Hepatocyte (in vitro differentiated cells): ENCODE results near the gene CERS5. TPM values are rescaled to one million over a fixed set of nuclear protein-coding genes. Genes with fewer than 3 reads are reported as not detected.
"Not testable (repeated sequence)": the region's sequence is repeated elsewhere in the genome, so short reads cannot be mapped to it uniquely, and the experiment has no call there.

ENCODE experiments used
- DNase-seq: peaks from one replicate; pipeline ENCODE4 v3.0.0-alpha.2; 2016; ENCODE audit warnings: low spot score
- H2AFZ ChIP-seq: fragments of 200-600 bp; sonication (generic); 2 replicates; pipeline ENCODE4 v1.6.0; 2016; ENCODE audit warnings: antibody characterized with exemption, mild to moderate bottlenecking
- H3K27ac ChIP-seq: fragments of 200-600 bp; sonication (generic); 2 replicates; pipeline ENCODE4 v1.5.1; 2016; ENCODE audit warnings: mild to moderate bottlenecking
- H3K27me3 ChIP-seq: fragments of 200-600 bp; sonication (generic); 2 replicates; pipeline ENCODE4 v1.6.1; 2016
- H3K36me3 ChIP-seq: fragments of 200-600 bp; sonication (generic); replicated peaks from 2 replicates; pipeline ENCODE4 v1.5.1; 2016; ENCODE audit warnings: low read depth; ENCODE audit not compliant: insufficient read depth
- H3K4me1 ChIP-seq: fragments of 200-600 bp; sonication (generic); 2 replicates; pipeline ENCODE4 v1.5.1; 2016; ENCODE audit warnings: mild to moderate bottlenecking, moderate library complexity; ENCODE audit not compliant: insufficient read depth
- H3K4me2 ChIP-seq: fragments of 200-600 bp; sonication (generic); 2 replicates; pipeline ENCODE4 v1.6.0; 2016
- H3K4me3 ChIP-seq: fragments of 200-600 bp; sonication (generic); 2 replicates; pipeline ENCODE4 v1.5.1; 2016; ENCODE audit warnings: mild to moderate bottlenecking
- H3K79me2 ChIP-seq: fragments of 200-600 bp; sonication (generic); 2 replicates; pipeline ENCODE4 v1.6.0; 2017; ENCODE audit warnings: mild to moderate bottlenecking
- H3K9me2 ChIP-seq: fragments of 200-600 bp; sonication (generic); replicated peaks from 2 replicates; pipeline ENCODE4 v1.6.0; 2017; ENCODE audit warnings: mild to moderate bottlenecking; ENCODE audit not compliant: insufficient read depth
- H3K9me3 ChIP-seq: fragments of 200-600 bp; sonication (generic); 2 replicates; pipeline ENCODE4 v1.5.1; 2016; ENCODE audit warnings: low read depth, mild to moderate bottlenecking
- H4K20me1 ChIP-seq: fragments of 200-600 bp; sonication (generic); 2 replicates; pipeline ENCODE4 v1.6.0; 2016; ENCODE audit warnings: mild to moderate bottlenecking; ENCODE audit not compliant: insufficient read depth, poor library complexity, severe bottlenecking
- CTCF ChIP-seq: fragments of 200-600 bp; sonication (generic); IDR thresholded peaks from 2 replicates; pipeline ENCODE4 v1.5.1; 2016; ENCODE audit warnings: antibody characterized with exemption, mild to moderate bottlenecking; ENCODE audit not compliant: poor library complexity
- EZH2 ChIP-seq: fragments of 200-600 bp; sonication (generic); IDR thresholded peaks from 2 replicates; pipeline ENCODE4 v1.6.1; 2016; ENCODE audit warnings: antibody characterized with exemption, mild to moderate bottlenecking, borderline replicate concordance
- EZH2phosphoT487 ChIP-seq: fragments of 200-600 bp; sonication (generic); IDR thresholded peaks from one replicate; pipeline ENCODE4 v1.6.1; 2018; ENCODE audit warnings: antibody characterized with exemption, mild to moderate bottlenecking, low read depth, moderate library complexity; ENCODE audit not compliant: unreplicated experiment, severe bottlenecking
- WGBS: methylation state at CpG from one replicate; pipeline ENCODE4 v1.1.6; 2016; ENCODE audit warnings: low lambda C conversion rate; ENCODE audit errors: missing lambda C conversion rate; 5-methylcytosine and 5-hydroxymethylcytosine counted together
- polyA plus RNA-seq: library from polyadenylated mRNA; unstranded; fragments of >200 nt; fragmentation: Nextera tagmentation; extraction: Ambion mirVana; gene quantifications from 2 replicates; pipeline ENCODE4 v1.2.1, GENCODE V29; 2016
- total RNA-seq: library from RNA; depleted of rRNA; stranded (reverse); fragments of >200 nt; gene quantifications from 2 replicates; pipeline ENCODE4 v1.2.3, GENCODE V29; 2014

The CERS5 gene
- total and polyA plus RNA-seq, 2 experiments from 2014 or later, result 38.8 to 53.3 TPM

- H3K36me3 ChIP-seq, result no peaks in the 10 kb centered on the region
- H4K20me1 ChIP-seq, result peaks cover 11% of the 10 kb centered on the region
- peaks cover 83% of the 10 kb centered on the region for H3K79me2 ChIP-seq
- H3K9me2 ChIP-seq, result no peaks in the 10 kb centered on the region
- no peaks in the 10 kb centered on the region for H3K9me3 ChIP-seq
- no peak overlapping the region for H2AFZ ChIP-seq
- no peak overlapping the region for H3K4me3 ChIP-seq
- H3K4me2 ChIP-seq, result no peak overlapping the region
- no peak for TF ChIP-seq CTCF
- H3K27me3 ChIP-seq, result no peaks in the 10 kb centered on the region
- 95% methylated on average over 1 of the region's 1 CpG for WGBS
- H3K27ac ChIP-seq, result no peak overlapping the region
- no peaks in the 10 kb centered on the region for H3K4me1 ChIP-seq
- DNase-seq, result no peak
These were observed 16.0 kb downstream of the CERS5 start for GRCh38 chr12:50151047-50151687.

GRCh38 chr12:50149311-50149710 is 17.9 kb downstream of the CERS5 start:
- H3K4me3 ChIP-seq, result no peak overlapping the region
- TF ChIP-seq CTCF (no peak), EZH2phosphoT487 (no peak), EZH2 (no peak)
- H3K9me3 ChIP-seq, result no peaks in the 10 kb centered on the region
- no peaks in the 10 kb centered on the region for H3K27me3 ChIP-seq
- no peaks in the 10 kb centered on the region for H3K36me3 ChIP-seq
- no peaks in the 10 kb centered on the region for H3K9me2 ChIP-seq
- 84% methylated on average over 3 of the region's 3 CpGs for WGBS
- no peaks in the 10 kb centered on the region for H3K4me1 ChIP-seq
- H3K79me2 ChIP-seq, result peaks cover 83% of the 10 kb centered on the region
- DNase-seq, result no peak
- H3K27ac ChIP-seq, result no peak overlapping the region
- H4K20me1 ChIP-seq, result peaks cover 14% of the 10 kb centered on the region
- H3K4me2 ChIP-seq, result no peak overlapping the region
- H2AFZ ChIP-seq, result no peak overlapping the region

- not testable (repeated sequence) for H3K27me3 ChIP-seq, H3K9me2 ChIP-seq, H2AFZ ChIP-seq, DNase-seq, H3K27ac ChIP-seq, H3K36me3 ChIP-seq, H3K4me2 ChIP-seq, H3K4me3 ChIP-seq, H3K9me3 ChIP-seq, H3K4me1 ChIP-seq
- peaks cover 14% of the 10 kb centered on the region for H4K20me1 ChIP-seq
- WGBS, result 95% methylated on average over 6 of the region's 6 CpGs
- peaks cover 80% of the 10 kb centered on the region for H3K79me2 ChIP-seq
These were observed 19.2 kb downstream of the CERS5 start for GRCh38 chr12:50148011-50148410.

- 98% methylated on average over 4 of the region's 4 CpGs for WGBS
- no peaks in the 10 kb centered on the region for H3K9me2 ChIP-seq
- no peak overlapping the region for H3K4me3 ChIP-seq
- DNase-seq, result no peak
- H3K27me3 ChIP-seq, result no peaks in the 10 kb centered on the region
- no peaks in the 10 kb centered on the region for H3K9me3 ChIP-seq
- no peak overlapping the region for H2AFZ ChIP-seq
- H3K27ac ChIP-seq, result no peak overlapping the region
- H3K4me2 ChIP-seq, result no peak overlapping the region
- H3K36me3 ChIP-seq, result no peaks in the 10 kb centered on the region
- H3K4me1 ChIP-seq, result no peaks in the 10 kb centered on the region
- peaks cover 73% of the 10 kb centered on the region for H3K79me2 ChIP-seq
- TF ChIP-seq EZH2, result no peak
- no peak for TF ChIP-seq CTCF
- no peak for TF ChIP-seq EZH2phosphoT487
- peaks cover 14% of the 10 kb centered on the region for H4K20me1 ChIP-seq
These were observed 19.9 kb downstream of the CERS5 start for GRCh38 chr12:50147281-50147680.
